GM12892 (cell line): ENCODE results near the gene UBB.

ENCODE experiments used
- DNase-seq: peaks from one replicate; pipeline ENCODE4 v3.0.0; 2011; ENCODE audit not compliant: insufficient read length
- FAIRE-seq: peaks from 2 replicates; lab custom pipeline; 2011; peaks lifted over from hg19 to GRCh38; lab: Jason Lieb, UNC
- POLR2A ChIP-seq: IDR thresholded peaks from 2 replicates; pipeline ENCODE4 v1.6.1; 2011; ENCODE audit warnings: low read depth, low read length, control low read depth
- POLR2AphosphoS5 ChIP-seq: IDR thresholded peaks from 2 replicates; pipeline ENCODE4 v1.6.1; 2011; ENCODE audit warnings: low read depth, low read length, control low read depth
- TAF1 ChIP-seq: IDR thresholded peaks from 2 replicates; pipeline ENCODE4 v1.6.1; 2011; ENCODE audit warnings: low read depth, mild to moderate bottlenecking, control low read depth, low read length, borderline replicate concordance

Gene UBB

GRCh38 chr17:16352667-16353316 lies 28.1 kb upstream of the UBB start:
- no peak for FAIRE-seq
- TF ChIP-seq POLR2AphosphoS5 (no peak), POLR2A (no peak), TAF1 (no peak)
- peak; percentile 33 for DNase-seq

GRCh38 chr17:16353317-16354174 lies 27.3 kb upstream of the UBB start, which contains the start of gene CENPV:
Gene CENPV, minus strand, starts transcription at chr17:16353469. Its CDS starts 33 bp downstream, at chr17:16353436.
- TF ChIP-seq POLR2AphosphoS5: 0 out of 2 replicates have a peak, but pooled peaks have one; percentile 26
- peak; percentile 78 for TF ChIP-seq POLR2A
- TF ChIP-seq TAF1: peak; percentile 53; the same call in 1 of the 2 replicates
- DNase-seq: peak; percentile 77
- peak; percentile 92 for FAIRE-seq

DNA sequence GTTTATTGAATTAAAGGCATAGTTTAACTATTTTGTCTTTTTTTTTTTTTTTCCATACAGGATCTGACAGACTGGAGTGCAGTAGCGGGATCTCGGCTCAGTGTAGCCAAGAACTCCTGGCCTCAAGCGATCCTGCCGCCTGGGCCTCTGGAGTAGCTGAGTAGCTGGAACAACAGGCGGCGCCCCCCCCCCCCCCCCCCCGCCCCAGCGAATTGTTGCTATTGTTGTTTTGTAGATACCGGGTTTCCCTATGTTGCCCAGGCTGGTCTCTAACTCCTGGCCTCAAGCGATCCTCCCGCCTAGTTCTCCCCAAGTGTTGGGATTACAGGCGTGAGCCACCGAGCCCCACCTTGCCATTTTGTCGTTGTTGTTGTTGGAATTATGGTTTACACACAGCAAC lies 26.3 kb upstream of the UBB start:
- DNase-seq (no peak), FAIRE-seq (no peak)
- no peak for TF ChIP-seq TAF1
- no peak for TF ChIP-seq POLR2AphosphoS5
- no peak for TF ChIP-seq POLR2A

GRCh38 chr17:16358394-16358793 lies 22.5 kb upstream of the UBB start:
- TF ChIP-seq POLR2AphosphoS5: no peak
- TF ChIP-seq POLR2A: no peak
- no peak for TF ChIP-seq TAF1
- FAIRE-seq: no peak
- DNase-seq: no peak

DNA sequence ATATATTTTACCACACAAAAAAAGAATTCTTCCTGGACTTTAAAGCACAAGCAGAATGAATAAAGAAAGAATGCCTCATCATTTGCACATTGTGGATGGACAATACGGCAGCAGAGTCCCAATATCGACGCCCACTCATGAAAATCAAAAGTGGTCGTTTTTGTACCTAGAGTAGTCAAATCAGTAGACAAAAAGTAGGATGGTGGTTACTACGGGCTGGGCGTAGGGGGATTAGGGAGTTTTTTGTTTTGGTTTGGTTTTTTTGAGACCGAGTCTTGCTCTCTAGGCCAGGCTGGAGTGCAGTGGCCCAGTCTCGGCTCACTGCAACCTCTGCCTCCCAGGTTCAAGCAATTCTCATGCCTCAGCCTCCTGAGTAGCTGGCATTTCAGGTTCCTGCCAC lies 19.0 kb upstream of the UBB start:
- no peak for TF ChIP-seq TAF1
- TF ChIP-seq POLR2AphosphoS5: no peak
- TF ChIP-seq POLR2A: no peak
- DNase-seq: no peak
- FAIRE-seq: peak; percentile 5

- DNase-seq (peak; percentile 46), FAIRE-seq (peak; percentile 87)
- TF ChIP-seq POLR2AphosphoS5: no peak
- no peak for TF ChIP-seq POLR2A
- no peak for TF ChIP-seq TAF1
These were observed 16.9 kb upstream of the UBB start for GRCh38 chr17:16363749-16364536.

- FAIRE-seq (no peak), DNase-seq (no peak)
- no peak for TF ChIP-seq TAF1
- no peak for TF ChIP-seq POLR2A
- no peak for TF ChIP-seq POLR2AphosphoS5
These were observed 16.3 kb upstream of the UBB start for GRCh38 chr17:16364625-16365024.

DNA sequence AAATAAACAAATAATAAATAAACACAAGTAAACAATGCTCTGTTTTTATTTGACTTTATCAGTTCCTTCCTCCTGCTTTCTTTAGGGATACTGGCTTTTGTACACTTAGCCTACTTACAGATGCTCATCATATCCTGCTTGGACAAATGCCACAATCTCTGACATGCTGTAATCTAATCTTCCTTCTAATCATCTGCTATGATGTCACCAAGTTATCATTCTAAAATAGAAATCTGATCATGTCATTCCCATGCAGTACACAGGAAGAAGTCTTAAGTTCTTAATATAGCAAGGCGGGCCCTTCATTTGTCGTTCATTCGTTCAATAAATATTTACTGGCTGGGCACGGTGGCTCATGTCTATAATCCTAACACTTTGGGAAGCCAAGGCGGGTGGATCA lies 9.1 kb upstream of the UBB start:
- no peak for TF ChIP-seq TAF1
- TF ChIP-seq POLR2AphosphoS5: no peak
- no peak for TF ChIP-seq POLR2A
- DNase-seq (no peak), FAIRE-seq (no peak)

- TF ChIP-seq POLR2A (no peak), POLR2AphosphoS5 (no peak), TAF1 (no peak)
- FAIRE-seq (no peak), DNase-seq (no peak)
These were observed 6.5 kb upstream of the UBB start for GRCh38 chr17:16374146-16374938.

GRCh38 chr17:16377941-16378341 lies 3.0 kb upstream of the UBB start:
- TF ChIP-seq POLR2A (no peak), POLR2AphosphoS5 (no peak), TAF1 (no peak)
- FAIRE-seq (no peak), DNase-seq (no peak)
